NOMO-1 (cell line): ENCODE measurements around the gene IQCE.
"Not testable (repeated sequence)": the region's sequence is repeated elsewhere in the genome, so short reads cannot be mapped to it uniquely, and the experiment has no call there.

ENCODE experiments used
- DNase-seq, 2 experiments: peaks; one replicate each; lab custom pipeline; 2025; ENCODE audit not compliant: unreplicated experiment in 2 of 2; lab: John Stamatoyannopoulos, UW

The IQCE gene

DNA sequence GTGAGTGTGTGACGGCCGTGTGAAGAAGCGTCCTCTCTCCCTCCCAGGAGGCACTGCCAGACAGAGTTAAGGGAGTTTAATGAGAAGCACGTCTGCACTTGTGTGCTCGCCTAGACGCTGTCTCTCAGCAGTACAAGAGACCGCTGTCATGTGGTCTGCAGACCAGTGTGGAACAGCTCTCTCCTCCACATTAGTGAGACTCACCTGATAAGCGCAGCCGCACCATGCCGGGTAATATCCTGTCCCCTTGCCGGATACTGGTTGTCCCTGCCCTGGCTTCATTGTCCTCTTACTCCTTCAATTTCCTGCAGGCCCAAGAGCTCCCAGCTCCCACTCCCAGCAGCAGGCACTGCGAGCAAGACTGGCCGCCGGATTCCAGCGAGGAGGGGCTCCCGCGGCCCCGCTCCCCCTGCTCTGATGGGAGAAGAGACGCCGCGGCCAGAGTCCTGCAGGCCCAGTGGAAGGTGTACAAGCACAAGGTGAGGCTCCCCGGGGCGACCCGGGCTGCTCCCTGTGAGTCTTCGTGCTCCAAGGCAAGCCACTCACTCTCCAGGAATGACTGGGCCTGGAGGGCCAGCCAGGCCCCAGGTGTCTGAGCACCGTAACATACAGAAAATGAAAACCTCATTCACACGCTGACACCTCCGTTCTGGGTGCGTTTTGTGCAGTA is 39.5 kb downstream of the IQCE start:
- no peak for DNase-seq

DNA sequence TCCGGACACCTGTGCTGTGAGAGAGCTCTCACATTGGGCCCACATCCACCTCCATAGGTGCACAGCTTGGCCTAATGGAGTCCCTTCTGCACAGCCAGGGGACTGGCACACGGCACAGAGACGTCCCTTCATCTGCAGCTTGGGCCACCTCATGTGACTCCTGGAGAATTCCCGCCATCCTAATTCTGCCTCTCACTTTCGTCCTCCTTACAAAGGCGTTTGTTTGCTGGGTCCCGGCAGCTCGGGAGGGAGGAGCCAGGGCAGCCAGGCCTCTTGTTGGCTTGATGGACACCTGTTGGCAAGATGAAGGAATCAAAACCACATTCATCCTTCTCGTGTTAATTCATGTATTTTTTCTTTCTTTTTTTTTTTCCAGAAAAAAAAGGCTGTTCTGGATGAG is 42.3 kb downstream of the IQCE start:
- no peak for DNase-seq

DNA sequence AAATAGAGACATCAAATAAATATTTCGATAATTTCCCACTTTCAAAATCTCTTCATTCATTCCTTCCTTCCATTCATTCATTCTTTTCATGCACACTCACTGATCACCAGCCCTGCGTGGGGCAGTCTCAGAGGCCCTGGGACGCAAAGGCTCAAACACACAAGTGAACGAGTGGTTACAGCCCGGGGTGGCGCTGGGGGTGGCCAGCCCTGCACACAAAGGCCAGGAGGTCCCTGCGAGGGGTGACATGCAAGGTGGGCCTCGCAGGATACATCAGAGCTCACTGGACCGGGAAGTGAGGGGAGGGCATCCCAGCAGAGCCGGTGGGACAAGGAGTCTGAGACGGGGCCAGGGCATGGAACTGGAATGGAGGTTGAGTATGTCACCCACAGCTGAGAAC is 43.1 kb downstream of the IQCE start:
- DNase-seq: no peak

DNA sequence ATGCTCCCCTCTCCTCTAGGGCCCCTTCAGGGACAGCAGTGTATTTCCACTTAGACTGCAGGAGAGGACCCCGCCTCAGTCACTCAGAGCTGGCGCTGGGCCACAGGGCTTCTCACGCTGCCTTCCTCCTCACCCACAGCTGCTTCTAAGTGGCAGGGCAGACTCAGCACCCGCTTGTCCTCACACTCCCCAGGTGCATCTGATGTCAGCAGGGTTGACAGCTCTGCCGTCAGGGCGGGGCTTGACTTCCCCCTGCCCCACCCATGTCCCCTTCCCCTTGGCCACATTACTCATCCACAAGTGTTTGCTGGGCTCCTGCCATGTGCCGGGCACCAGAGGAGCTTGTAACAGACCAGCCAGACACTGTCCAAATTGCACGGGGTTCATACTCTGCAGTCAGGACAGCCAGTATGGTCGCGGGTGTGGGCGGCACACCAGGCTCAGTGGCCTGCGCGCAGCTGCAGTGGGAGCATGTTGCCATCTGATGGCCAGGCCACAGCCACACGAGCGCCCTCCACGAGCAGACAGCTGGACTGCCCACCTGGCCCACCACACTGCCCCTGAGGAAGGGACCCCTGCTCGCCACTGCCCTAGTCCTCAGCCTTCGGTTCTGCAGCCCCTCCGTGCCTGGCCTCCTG is 43.7 kb downstream of the IQCE start:
- DNase-seq: no peak

DNA sequence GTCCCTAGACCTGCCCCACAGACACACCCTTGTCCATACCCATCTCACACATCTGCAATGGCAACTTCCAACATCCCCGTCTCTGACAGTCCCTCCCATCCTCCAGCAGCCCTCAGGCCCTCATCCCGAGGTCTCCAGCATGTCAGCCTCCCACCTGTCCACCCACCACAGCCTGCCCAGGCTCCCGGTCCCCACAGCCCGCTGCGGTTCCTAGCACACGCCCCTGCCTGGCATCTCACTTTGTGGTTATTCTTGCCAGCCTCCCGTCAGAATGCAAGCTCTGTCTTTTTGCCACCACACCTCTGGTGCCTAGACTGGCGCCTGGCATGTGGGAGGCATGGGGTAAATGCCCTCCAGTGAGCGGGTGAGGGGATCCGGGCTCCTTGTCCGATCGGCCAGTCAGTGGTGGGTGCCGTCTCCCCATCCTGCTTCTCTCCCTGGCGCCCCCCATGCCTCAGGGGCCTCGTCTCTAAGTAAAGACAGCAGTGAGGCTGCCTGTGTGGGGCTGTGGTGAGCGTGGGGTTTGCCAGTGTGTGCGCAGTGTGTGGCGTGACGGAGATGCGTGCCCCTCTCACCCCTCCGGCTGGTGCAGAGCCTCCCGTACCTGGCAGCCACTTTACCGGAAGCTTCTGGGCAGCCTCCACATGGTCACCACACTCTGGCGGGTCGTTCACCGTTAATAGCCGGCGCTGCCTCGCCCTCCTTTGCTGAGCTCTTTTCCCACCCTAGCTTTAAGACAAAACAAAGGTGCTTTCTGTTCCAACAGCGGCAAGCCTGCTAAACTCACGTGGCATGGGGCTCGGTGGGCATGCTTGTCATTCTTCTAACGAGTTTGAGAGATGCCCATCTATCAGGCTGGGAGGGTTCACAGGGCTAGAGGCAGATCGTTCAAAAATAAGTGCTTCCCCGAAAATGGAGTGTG is 44.5 kb downstream of the IQCE start:
- DNase-seq: no peak

DNA sequence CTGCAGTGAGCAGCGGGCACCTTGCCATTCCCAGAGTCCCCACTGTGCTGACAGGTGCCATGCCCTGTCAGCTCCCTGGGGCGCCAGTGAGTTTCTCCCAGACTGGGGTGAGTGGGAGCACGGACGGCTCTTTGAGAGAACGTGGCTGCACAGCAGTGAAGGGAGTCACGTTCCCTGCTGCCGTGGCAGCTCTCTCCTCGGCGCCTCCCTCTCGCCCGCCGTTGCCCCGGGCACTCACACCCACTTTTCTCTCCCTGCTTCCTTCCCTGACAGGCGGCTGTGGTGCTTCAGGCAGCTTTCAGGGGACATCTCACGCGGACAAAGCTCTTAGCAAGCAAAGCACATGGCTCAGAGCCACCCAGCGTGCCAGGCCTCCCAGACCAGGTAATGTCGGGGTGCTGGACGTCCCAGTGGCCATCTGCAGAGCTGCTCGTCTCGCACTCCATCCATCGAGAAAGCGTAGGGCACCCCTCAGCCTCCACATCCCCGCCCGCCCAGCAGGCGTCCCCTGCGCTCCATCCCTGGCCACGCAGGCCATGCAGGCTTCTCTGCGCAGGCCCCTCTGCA is 45.9 kb downstream of the IQCE start:
- no peak for DNase-seq

DNA sequence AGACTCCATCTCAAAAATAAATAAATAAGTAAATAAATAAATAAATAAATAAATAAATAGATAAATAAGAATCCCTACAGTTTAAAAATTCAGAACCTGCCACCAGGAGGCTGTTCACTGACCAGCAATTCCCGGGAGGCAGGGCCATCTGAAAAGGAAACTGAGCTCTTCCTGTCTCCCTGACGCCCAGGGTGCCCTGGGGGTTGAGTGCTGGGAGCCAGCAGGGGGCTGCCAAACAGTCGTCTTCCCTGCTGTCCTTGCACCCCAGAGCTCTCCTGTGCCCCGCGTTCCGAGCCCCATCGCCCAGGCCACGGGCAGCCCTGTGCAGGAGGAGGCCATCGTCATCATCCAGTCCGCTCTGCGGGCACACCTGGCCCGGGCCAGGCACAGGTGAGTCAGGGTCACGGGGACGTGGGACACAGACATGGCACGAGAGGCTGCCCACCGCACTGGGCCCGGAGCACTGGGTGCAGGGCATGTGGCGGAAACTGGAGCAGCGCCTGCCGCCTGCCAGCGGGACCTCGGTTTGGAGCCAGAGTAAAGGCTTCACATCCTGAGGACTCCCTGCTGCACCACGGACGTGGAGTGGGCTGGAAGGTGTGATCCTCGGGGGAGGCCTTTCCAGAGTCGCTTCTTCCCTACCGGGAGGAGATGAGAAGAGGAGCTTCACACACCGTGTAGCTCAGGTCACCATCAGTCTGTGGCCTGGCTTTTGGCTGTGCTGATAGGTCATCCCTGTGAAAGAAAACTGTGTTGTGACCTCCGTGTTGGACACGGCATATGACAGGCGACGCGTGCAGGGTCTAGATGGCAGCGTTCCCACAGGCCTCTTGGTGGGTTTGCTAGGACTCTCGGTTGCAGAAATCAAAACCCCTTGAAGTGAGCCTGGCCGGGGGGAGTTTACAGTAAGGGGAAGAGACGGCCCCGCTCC is 47.1 kb downstream of the IQCE start:
- no peak for DNase-seq

DNA sequence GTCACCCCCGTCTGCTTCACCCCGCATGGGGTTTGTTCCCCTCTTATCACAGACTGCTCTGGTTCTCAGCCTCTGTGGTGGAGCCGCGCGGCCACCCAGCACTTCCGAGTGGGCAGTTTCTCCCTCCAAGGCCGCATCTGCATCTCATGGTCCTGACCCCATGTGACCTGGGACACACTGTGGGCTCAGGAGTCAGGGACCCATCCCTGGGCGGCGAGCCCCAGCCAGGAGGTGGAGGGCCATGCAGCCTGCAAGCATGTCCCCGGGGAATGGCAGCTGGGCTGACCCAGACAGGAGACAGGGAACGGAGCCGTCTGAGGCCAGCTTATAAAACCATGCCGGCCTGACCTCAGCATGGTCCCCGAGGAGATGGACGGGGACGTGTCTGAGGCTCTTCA is 47.8 kb downstream of the IQCE start:
- DNase-seq: no peak

DNA sequence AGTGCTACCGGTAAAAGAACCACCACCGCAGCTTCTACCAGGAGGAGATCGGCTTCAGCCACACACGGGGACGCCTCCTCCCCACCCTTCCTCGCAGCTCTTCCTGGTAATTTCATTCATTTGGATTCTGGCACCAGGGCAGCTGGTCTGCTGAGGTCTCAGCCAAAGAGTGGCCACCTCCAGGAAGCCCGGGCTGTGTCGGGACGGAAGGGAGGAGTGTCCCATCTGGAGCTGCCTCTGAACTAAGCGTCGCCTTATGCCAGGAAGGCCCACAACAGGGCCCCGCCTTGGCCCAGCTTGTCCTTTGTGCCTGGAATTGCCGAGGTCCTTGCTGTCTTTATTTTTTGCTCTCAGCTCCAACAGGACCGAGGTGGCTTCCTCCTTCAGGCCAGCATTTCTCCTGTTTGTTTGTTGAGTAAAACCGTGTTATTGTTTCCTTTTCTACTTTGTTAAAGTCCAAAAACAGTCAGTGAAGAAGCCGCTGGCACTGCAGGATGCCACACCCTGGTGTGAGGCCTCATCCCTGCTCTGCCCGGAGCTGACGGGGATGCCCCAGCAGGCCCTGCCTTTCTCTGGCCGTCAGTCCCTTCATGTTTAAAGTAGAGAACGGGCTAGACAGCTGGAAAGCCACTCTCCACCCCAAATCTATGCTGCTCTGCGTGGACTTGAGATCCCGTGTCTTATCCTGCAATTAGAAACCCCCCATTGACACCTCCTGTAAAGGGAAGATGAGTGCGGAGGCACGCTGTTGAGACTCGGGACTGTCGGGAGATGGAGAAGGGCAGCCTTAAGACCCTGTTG is 48.5 kb downstream of the IQCE start:
- no peak for DNase-seq

DNA sequence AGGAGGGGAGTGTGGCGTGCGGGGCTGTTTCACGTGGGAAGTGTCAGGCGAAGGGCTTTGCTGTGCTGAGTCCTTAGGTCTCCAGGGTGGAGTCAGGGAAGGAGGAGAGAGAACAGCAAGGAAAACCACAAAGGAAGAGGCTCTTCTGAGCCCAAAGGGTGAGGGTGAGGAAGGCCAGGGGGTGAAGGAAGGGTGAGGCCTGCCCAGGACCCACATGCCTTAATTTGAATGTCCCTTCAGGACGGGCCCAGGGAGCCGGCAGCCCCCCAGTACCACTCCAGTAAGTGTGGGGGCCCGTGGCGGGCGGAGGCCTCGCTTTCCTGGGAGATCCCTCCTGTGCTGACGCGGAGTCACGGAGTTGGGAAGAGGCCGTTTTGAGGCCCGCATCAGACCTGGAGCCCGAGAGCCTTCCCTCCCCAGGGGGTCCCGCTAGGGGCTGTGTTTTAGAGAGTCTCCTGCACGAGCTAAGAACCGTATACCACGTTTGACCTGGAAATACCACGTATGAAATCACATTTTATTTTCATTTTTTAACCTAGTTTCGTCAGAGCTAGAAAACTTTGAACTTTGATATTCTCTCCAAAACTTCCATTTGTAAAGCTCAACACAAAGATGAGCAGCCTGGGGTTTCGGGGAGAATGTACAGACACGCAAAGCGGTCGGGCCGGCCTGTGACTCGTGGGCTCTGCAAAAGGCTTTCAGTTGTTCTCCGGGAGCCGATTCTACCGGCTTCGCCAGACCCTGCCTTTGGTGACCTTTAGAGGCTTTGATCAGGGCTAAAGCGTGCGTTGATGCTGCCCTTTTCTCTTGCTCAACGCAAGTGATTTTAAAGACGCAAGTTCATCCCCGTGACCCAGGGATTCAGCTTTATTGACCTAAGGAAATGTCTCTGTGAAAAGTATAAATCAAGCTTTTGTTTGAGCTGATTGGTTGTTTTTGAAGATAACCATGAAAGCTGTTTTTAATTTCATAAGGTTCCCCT is 49.4 kb downstream of the IQCE start:
- DNase-seq: peak in 1 of 2 experiments; percentile 37

DNA sequence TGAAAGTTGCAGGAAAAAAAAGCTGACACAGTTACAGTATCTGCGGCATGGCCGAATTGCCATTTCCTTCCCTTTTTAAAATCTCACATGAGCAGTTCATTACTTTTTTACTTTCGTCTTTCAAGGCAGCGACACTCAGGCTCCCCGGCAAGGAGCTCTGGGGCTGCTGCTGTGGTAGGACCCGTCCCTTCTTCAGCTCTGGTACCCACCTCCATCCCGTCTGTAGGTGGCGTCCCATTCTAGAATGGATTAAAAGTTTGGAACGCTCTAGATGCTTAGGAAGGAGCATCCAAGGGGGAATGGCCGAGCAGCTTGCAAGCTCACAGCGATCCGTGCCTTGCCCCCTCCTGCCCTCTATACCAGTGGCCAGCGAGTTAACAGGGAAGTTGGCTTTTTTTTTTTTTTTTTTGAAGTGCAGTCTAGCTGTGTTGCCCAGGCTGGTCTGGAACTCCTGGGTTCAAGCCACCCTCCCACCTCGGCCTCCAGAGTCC is 50.2 kb downstream of the IQCE start:
- peak; percentile 63 to 90 for DNase-seq

DNA sequence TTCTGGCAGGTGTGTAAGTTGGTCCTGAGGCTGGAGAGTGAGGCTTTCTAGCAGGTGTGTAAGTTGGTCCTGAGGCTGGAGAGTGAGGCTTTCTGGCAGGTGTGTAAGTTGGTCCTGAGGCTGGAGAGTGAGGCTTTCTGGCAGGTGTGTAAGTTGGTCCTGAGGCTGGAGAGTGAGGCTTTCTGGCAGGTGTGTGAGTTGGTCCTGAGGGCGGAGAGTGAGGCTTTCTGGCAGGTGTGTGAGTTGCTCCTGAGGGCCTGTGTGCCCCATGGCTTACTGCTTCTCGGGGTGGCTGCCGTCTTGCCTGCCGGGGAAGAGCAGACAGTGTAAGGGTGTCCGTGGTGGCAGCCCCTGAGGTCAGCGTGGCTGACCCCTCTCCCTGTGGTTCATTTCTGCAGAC is 50.9 kb downstream of the IQCE start:
- DNase-seq: not testable (repeated sequence)

DNA sequence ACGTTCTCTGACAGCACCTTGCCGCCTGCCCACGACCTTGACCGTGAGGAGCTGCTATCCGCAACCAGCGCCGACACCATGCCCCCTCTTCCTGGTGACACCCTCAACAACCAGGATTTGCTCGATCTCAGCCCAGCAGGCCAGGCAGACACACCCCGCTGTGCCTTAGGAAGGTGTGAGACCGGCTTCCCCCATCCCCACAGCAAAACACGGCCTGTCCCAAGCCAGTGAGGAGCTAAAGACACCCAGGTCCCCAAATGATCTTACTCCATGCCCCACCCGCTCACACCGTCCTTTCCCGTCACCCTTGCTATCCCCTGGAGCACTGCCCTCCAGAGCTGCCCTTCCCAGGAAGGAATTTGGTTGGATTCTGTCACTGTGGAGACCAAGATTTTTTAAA is 51.7 kb downstream of the IQCE start:
- DNase-seq: no peak

DNA sequence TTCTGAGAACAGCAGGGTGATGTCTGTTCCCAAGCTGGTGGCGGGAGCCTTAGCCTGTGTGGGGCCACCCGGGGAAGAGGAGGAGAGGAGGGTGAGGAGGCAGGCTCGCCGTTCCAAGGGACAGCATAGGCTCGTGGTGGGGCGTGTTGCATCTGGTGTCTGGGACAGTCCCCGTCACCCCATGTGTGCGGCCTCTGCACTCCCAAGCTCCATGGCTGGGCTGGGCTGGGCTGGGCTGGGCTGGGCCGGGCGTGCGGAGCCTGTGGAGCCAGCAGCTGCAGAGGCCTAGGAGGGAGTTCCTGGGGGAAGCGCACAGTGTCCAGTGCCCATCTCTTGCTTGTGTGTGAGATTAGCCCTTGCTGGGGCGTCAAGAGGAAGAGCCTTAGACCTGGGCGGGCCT is 52.1 kb downstream of the IQCE start:
- DNase-seq: no peak

DNA sequence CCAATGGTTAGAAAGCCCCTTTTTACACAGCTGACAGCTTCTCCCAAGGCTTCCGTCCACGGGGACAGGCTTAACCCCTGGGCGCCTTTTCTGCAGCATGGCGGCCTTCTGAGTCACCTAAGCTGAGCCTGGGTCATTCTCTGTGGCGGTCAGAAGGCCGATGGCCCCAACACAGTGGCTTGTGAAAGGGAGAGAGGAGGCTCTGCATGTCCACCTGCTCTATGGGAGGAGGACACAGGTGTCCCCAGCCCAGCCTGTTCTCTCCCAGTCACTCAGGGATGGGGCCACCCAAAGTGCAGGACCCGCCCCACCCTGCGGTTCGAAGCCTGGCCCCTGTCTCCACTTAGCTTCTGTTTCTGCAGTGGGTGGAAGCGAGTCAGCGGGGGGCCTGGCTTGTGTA is 52.6 kb downstream of the IQCE start:
- DNase-seq: no peak

DNA sequence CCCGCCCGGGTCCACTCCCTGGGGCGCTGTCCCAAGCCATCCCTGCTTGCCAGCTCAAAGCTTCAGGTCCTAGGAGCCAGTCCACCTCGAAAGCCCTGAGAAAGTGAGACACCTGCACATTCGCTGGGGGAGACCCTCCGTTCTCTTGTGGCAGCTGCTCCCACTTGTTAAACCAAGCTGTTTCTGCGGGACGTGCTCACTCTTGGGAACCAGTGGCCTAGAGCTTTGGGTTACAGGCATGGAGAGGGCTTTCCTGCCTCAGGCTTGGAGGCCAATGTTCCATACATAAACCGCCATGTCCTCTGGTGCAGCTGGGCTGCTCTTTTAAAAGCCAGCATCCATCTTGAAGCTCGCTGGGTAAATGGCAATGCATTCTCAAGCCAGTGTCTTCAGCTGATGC is 53.1 kb downstream of the IQCE start:
- DNase-seq: no peak

DNA sequence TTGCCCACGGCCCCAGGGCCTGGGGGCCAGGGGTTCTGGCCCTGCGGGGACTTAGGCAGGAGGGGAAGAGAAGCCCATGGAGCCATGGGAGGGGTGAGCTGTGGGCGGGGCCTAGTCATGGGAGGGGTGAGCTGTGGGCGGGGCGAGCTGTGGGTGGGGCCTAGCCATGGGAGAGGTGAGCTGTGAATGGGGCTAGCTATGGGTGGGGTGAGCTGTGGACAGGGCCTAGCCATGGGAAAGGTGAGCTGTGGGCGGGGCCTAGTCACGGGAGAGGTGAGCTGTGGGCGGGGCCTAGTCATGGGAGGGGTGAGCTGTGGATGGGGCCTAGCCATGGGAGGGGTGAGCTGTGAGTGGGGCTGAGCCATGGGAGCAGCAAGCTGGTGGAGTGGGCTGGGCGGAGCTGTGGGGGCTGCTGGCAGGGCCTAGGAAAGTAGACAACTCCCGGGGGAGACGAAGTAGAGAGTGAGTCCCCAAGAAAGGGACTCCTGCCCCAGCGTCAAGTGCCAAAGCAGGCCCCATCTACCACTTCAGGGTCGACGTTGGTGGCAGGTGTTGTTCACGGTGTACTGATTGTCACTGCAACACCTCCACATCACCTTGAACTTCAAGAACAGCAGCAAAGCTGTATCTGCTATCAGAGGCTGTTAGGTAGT is 53.8 kb downstream of the IQCE start:
- no peak for DNase-seq
